HEK293 (cell line): ENCODE results near the gene CACYBP.
"Not testable (repeated sequence)": the region's sequence is repeated elsewhere in the genome, so short reads cannot be mapped to it uniquely, and the experiment has no call there.

Source experiments
- CTCF ChIA-PET: fragments of 350-600 bp; formaldehyde crosslinking; extraction: SDS; loops from one replicate; lab custom pipeline; 2021; ENCODE audit warnings: antibody characterized with exemption; lab: Yijun Ruan, JAX
- POLR2A ChIA-PET: fragments of 300-600 bp; formaldehyde crosslinking; extraction: SDS; loops from one replicate; lab custom pipeline; 2020; ENCODE audit warnings: antibody characterized with exemption, inconsistent platforms; lab: Yijun Ruan, JAX
- H3K27ac ChIP-seq: fragments of 200-500 bp; sonication (Bioruptor generic); 2 replicates; pipeline ENCODE4 v1.5.1; 2014; ENCODE audit warnings: low read depth, low read length, control low read depth, inconsistent platforms; ENCODE audit errors: extremely low read depth
- H3K36me3 ChIP-seq, 2 experiments: fragments of 200-500 bp in 1 of 2; sonication (Bioruptor generic) in 1 of 2; 1 replicate in 1 of 2; 2 replicates in 1 of 2; pipeline ENCODE4 v1.5.1; 2014 to 2017; ENCODE audit warnings: inconsistent platforms in 2 of 2, low read length in 2 of 2; ENCODE audit not compliant: control insufficient read depth in 2 of 2, insufficient read depth in 1 of 2
- H3K4me1 ChIP-seq: fragments of 200-500 bp; sonication (Bioruptor generic); 2 replicates; pipeline ENCODE4 v1.5.1; 2014; ENCODE audit warnings: mild to moderate bottlenecking, low read length, inconsistent platforms; ENCODE audit not compliant: control insufficient read depth, insufficient read depth
- H3K4me3 ChIP-seq: 2 replicates; pipeline ENCODE4 v1.5.1; 2011; ENCODE audit warnings: low read depth, mild to moderate bottlenecking, control low read depth, low read length, moderate library complexity
- H3K9me3 ChIP-seq: fragments of 200-500 bp; sonication (Bioruptor generic); 2 replicates; pipeline ENCODE4 v1.5.1; 2014; ENCODE audit warnings: low read depth, low read length, inconsistent platforms; ENCODE audit not compliant: control insufficient read depth, insufficient read depth
- ATF2 ChIP-seq: fragments of 450-650 bp; formaldehyde crosslinking; IDR thresholded peaks from 2 replicates; pipeline ENCODE4 v1.5.1; 2016; ENCODE audit warnings: missing biosample characterization, missing genetic modification characterization, low read depth
- BCL6B ChIP-seq: fragments of 450-650 bp; formaldehyde crosslinking; IDR thresholded peaks from 2 replicates; pipeline ENCODE4 v1.5.1; 2017; ENCODE audit warnings: missing biosample characterization, missing genetic modification characterization
- IKZF3 ChIP-seq: fragments of 450-650 bp; IDR thresholded peaks from 2 replicates; pipeline ENCODE4 v1.5.0; 2018; ENCODE audit warnings: missing biosample characterization, mild to moderate bottlenecking, missing genetic modification characterization, moderate library complexity
- KLF7 ChIP-seq: fragments of 450-650 bp; formaldehyde crosslinking; IDR thresholded peaks from 2 replicates; pipeline ENCODE4 v1.5.1; 2016; ENCODE audit warnings: missing biosample characterization, missing genetic modification characterization, borderline replicate concordance
- KLF9 ChIP-seq: fragments of 450-650 bp; formaldehyde crosslinking; IDR thresholded peaks from 2 replicates; pipeline ENCODE4 v1.5.1; 2016; ENCODE audit warnings: missing biosample characterization, missing genetic modification characterization, low read depth
- MYNN ChIP-seq: fragments of 450-650 bp; formaldehyde crosslinking; IDR thresholded peaks from 2 replicates; pipeline ENCODE4 v1.5.1; 2016; ENCODE audit warnings: missing biosample characterization, missing genetic modification characterization, borderline replicate concordance
- PRDM4 ChIP-seq: fragments of 450-650 bp; formaldehyde crosslinking; IDR thresholded peaks from 2 replicates; pipeline ENCODE4 v1.5.1; 2017; ENCODE audit warnings: missing biosample characterization, missing genetic modification characterization
- SALL2 ChIP-seq: fragments of 450-650 bp; formaldehyde crosslinking; IDR thresholded peaks from 2 replicates; pipeline ENCODE4 v1.5.0; 2017; ENCODE audit warnings: missing biosample characterization, mild to moderate bottlenecking, missing genetic modification characterization, borderline replicate concordance
- ZBTB1 ChIP-seq: fragments of 450-650 bp; formaldehyde crosslinking; IDR thresholded peaks from 2 replicates; pipeline ENCODE4 v1.5.1; 2016; ENCODE audit warnings: missing biosample characterization, missing genetic modification characterization
- ZBTB21 ChIP-seq: fragments of 450-650 bp; formaldehyde crosslinking; IDR thresholded peaks from 2 replicates; pipeline ENCODE4 v1.5.1; 2017; ENCODE audit warnings: missing biosample characterization, missing genetic modification characterization
- ZEB2 ChIP-seq: fragments of 450-650 bp; formaldehyde crosslinking; IDR thresholded peaks from 2 replicates; pipeline ENCODE4 v1.5.1; 2016; ENCODE audit warnings: missing biosample characterization, missing genetic modification characterization
- ZFP69B ChIP-seq: fragments of 450-650 bp; formaldehyde crosslinking; IDR thresholded peaks from 2 replicates; pipeline ENCODE4 v1.5.1; 2016; ENCODE audit warnings: missing biosample characterization, missing genetic modification characterization
- ZNF146 ChIP-seq: fragments of 450-650 bp; formaldehyde crosslinking; IDR thresholded peaks from 2 replicates; pipeline ENCODE4 v1.5.1; 2016; ENCODE audit warnings: missing biosample characterization, missing genetic modification characterization
- ZNF155 ChIP-seq: fragments of 450-650 bp; formaldehyde crosslinking; IDR thresholded peaks from 2 replicates; pipeline ENCODE4 v1.5.1; 2016; ENCODE audit warnings: missing biosample characterization, missing genetic modification characterization
- ZNF214 ChIP-seq: fragments of 450-650 bp; formaldehyde crosslinking; IDR thresholded peaks from 2 replicates; pipeline ENCODE4 v1.5.1; 2017; ENCODE audit warnings: missing biosample characterization, mild to moderate bottlenecking, missing genetic modification characterization, borderline replicate concordance
- ZNF223 ChIP-seq: fragments of 450-650 bp; formaldehyde crosslinking; IDR thresholded peaks from 2 replicates; pipeline ENCODE4 v1.5.1; 2016; ENCODE audit warnings: missing biosample characterization, missing genetic modification characterization
- ZNF341 ChIP-seq: fragments of 450-650 bp; formaldehyde crosslinking; IDR thresholded peaks from 2 replicates; pipeline ENCODE4; 2016; ENCODE audit warnings: low read depth, missing biosample characterization, missing genetic modification characterization
- ZNF350 ChIP-seq: fragments of 450-650 bp; formaldehyde crosslinking; IDR thresholded peaks from 2 replicates; pipeline ENCODE4 v1.5.0; 2017; ENCODE audit warnings: missing biosample characterization, mild to moderate bottlenecking, missing genetic modification characterization
- ZNF354C ChIP-seq: fragments of 450-650 bp; formaldehyde crosslinking; IDR thresholded peaks from 2 replicates; pipeline ENCODE4 v1.5.1; 2016; ENCODE audit warnings: missing biosample characterization, missing genetic modification characterization, low read depth, borderline replicate concordance
- ZNF423 ChIP-seq: fragments of 450-650 bp; formaldehyde crosslinking; IDR thresholded peaks from 2 replicates; pipeline ENCODE4 v1.5.1; 2016; ENCODE audit warnings: missing biosample characterization, missing genetic modification characterization
- ZNF530 ChIP-seq: fragments of 450-650 bp; formaldehyde crosslinking; IDR thresholded peaks from 2 replicates; pipeline ENCODE4 v1.5.1; 2016; ENCODE audit warnings: low read depth, missing biosample characterization, missing genetic modification characterization
- ZNF561 ChIP-seq: fragments of 450-650 bp; IDR thresholded peaks from 2 replicates; pipeline ENCODE4 v1.5.1; 2018; ENCODE audit warnings: missing biosample characterization, missing genetic modification characterization, borderline replicate concordance
- ZNF610 ChIP-seq: fragments of 450-650 bp; formaldehyde crosslinking; IDR thresholded peaks from 2 replicates; pipeline ENCODE4 v1.5.1; 2016; ENCODE audit warnings: missing biosample characterization, missing genetic modification characterization, borderline replicate concordance
- ZNF677 ChIP-seq: fragments of 450-650 bp; IDR thresholded peaks from 2 replicates; pipeline ENCODE4 v1.5.0; 2018; ENCODE audit warnings: missing biosample characterization, mild to moderate bottlenecking, missing genetic modification characterization, moderate library complexity
- ZNF707 ChIP-seq: fragments of 450-650 bp; formaldehyde crosslinking; IDR thresholded peaks from 2 replicates; pipeline ENCODE4 v1.5.1; 2016; ENCODE audit warnings: missing biosample characterization, missing genetic modification characterization
- ZNF777 ChIP-seq: fragments of 450-650 bp; formaldehyde crosslinking; IDR thresholded peaks from 2 replicates; pipeline ENCODE4 v1.5.1; 2017; ENCODE audit warnings: missing biosample characterization, missing genetic modification characterization, borderline replicate concordance
- ZNF791 ChIP-seq: fragments of 450-650 bp; formaldehyde crosslinking; IDR thresholded peaks from 2 replicates; pipeline ENCODE4 v1.5.1; 2016; ENCODE audit warnings: missing biosample characterization, missing genetic modification characterization
- ZNF792 ChIP-seq: fragments of 450-650 bp; formaldehyde crosslinking; IDR thresholded peaks from 2 replicates; pipeline ENCODE4 v1.5.1; 2016; ENCODE audit warnings: missing biosample characterization, missing genetic modification characterization
- ZXDB ChIP-seq: fragments of 450-650 bp; formaldehyde crosslinking; IDR thresholded peaks from 2 replicates; pipeline ENCODE4 v1.5.1; 2016; ENCODE audit warnings: missing biosample characterization, missing genetic modification characterization
- TF ChIP-seq, protein P1 (sequence below): fragments of 450-650 bp; formaldehyde crosslinking; IDR thresholded peaks from 2 replicates; pipeline ENCODE4 v1.5.1; 2016; ENCODE audit warnings: missing biosample characterization, missing genetic modification characterization
- TF ChIP-seq, protein P2 (sequence below): fragments of 450-650 bp; formaldehyde crosslinking; IDR thresholded peaks from 2 replicates; pipeline ENCODE4 v1.5.1; 2017; ENCODE audit warnings: missing biosample characterization, missing genetic modification characterization

Gene CACYBP

GRCh38 chr1:175043824-175044223 is 44.1 kb downstream of the CACYBP start (continued):
- no peak for TF ChIP-seq ATF2
- no peak for TF ChIP-seq ZNF561
- no peak for TF ChIP-seq ZNF677 (tag by site-specific recombination)
- TF ChIP-seq ZFP69B (tag by site-specific recombination), result no peak
- TF ChIP-seq ZNF155, result no peak
- TF ChIP-seq ZNF350, result no peak
- TF ChIP-seq, all 188 proteins: peak for 0

DNA sequence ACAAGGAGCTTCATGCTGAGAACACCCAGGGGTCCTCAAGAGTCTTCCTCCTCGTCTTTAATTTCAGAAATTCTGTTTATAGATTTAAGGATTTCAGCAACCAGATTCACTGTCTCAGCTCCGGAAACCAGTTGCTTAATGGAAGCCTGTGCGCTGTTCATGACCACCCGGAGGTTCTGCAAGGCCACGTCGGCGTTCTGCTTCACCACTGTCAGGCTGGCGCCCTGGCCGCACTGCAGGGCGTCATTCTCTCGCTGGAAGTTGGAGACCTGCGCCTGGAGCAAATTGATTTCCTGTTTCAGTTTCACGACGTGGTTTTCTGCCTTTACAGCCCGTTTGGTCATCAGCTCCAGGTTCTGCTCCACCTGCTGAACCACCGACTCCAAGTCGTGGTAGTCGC is 44.8 kb downstream of the CACYBP start:
- POLR2A ChIA-PET, H3K9me3 ChIP-seq, CTCF ChIA-PET, H3K36me3 ChIP-seq, H3K4me1 ChIP-seq, H3K4me3 ChIP-seq, H3K27ac ChIP-seq: not testable (repeated sequence)

DNA sequence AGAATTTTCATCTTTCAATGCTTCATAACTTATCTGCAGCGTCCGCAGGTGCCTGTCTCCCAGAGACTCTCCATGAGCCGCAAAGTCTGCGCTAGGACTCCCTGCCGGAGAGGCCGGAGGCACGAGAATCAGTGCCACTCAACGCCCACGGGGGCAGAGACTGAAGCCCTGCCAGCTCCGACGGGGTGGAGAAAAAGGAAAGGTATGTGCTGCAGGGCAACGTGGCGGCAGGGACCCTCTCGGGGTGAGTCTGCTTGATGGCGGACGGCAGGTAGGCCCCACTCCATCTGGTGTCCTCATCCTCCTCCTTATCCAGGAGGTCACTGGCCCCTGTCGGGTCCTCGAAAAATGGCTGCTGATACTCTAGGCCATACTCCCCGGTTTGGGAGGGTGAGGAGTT is 45.4 kb downstream of the CACYBP start:
- CTCF ChIA-PET, result no interaction called here

DNA sequence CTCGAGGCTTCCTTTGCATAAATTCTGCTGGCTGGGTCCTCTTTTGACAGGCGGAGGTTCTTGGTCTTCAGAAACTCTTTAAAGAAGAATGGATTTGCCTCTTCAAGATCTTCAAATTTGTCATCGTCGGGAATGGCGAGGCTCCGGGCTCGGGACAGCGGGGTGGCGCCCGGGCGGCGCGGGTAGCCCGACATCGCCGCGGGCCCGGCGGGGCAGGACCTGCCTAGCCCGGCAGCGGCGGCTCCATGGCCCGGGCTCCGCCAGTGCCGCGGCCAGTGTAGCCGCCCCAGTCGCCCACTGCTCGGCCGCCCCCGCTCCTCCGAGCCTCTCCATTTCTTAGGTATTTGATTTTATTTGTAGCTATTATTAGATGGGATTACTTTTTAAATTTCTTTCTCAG is 45.8 kb downstream of the CACYBP start:
- POLR2A ChIA-PET, result no interaction called here
- CTCF ChIA-PET, result no interaction called here
- no peaks in the 10 kb centered on the region for H3K4me1 ChIP-seq
- H3K27ac ChIP-seq, result no peak overlapping the region
- H3K36me3 ChIP-seq, result no peaks in the 10 kb centered on the region
- no peaks in the 10 kb centered on the region for H3K9me3 ChIP-seq
- H3K4me3 ChIP-seq, result no peak overlapping the region
- TF ChIP-seq IKZF3, result no peak
- TF ChIP-seq, protein P1, sequence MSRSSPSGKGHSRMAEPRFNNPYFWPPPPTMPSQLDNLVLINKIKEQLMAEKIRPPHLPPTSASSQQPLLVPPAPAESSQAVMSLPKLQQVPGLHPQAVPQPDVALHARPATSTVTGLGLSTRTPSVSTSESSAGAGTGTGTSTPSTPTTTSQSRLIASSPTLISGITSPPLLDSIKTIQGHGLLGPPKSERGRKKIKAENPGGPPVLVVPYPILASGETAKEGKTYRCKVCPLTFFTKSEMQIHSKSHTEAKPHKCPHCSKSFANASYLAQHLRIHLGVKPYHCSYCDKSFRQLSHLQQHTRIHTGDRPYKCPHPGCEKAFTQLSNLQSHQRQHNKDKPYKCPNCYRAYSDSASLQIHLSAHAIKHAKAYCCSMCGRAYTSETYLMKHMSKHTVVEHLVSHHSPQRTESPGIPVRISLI, result no peak
- no peak for TF ChIP-seq KLF9 (tag by site-specific recombination)
- TF ChIP-seq, protein P2, sequence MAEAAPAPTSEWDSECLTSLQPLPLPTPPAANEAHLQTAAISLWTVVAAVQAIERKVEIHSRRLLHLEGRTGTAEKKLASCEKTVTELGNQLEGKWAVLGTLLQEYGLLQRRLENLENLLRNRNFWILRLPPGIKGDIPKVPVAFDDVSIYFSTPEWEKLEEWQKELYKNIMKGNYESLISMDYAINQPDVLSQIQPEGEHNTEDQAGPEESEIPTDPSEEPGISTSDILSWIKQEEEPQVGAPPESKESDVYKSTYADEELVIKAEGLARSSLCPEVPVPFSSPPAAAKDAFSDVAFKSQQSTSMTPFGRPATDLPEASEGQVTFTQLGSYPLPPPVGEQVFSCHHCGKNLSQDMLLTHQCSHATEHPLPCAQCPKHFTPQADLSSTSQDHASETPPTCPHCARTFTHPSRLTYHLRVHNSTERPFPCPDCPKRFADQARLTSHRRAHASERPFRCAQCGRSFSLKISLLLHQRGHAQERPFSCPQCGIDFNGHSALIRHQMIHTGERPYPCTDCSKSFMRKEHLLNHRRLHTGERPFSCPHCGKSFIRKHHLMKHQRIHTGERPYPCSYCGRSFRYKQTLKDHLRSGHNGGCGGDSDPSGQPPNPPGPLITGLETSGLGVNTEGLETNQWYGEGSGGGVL, result no peak
- TF ChIP-seq ZNF354C, result no peak
- no peak for TF ChIP-seq PRDM4 (tag by site-specific recombination)
- TF ChIP-seq BCL6B (tag by site-specific recombination), result no peak
- TF ChIP-seq SALL2, result no peak
- no peak for TF ChIP-seq ZNF777
- no peak for TF ChIP-seq MYNN (tag by site-specific recombination)
- TF ChIP-seq KLF7 (tag by site-specific recombination), result no peak
- TF ChIP-seq ZNF146 (tag by site-specific recombination), result no peak
- no peak for TF ChIP-seq ZNF214 (tag by site-specific recombination)

More for the DNA sequence above, 45.4 kb downstream of the CACYBP start:
- Histone ChIP-seq H3K27ac (no peak overlapping the region), H3K4me1 (no peaks in the 10 kb centered on the region), H3K36me3 (no peaks in the 10 kb centered on the region), H3K4me3 (no peak overlapping the region), H3K9me3 (no peaks in the 10 kb centered on the region)
- POLR2A ChIA-PET, result no interaction called here
- TF ChIP-seq ZNF777 (no peak), ZNF707 (tag by site-specific recombination) (no peak), ZXDB (tag by site-specific recombination) (no peak), ZNF423 (tag by site-specific recombination) (no peak), ZBTB21 (no peak), ZNF610 (tag by site-specific recombination) (no peak), ZNF223 (tag by site-specific recombination) (no peak), ZNF791 (tag by site-specific recombination) (no peak), ZNF341 (tag by site-specific recombination) (no peak), ZBTB1 (tag by site-specific recombination) (no peak), ZNF530 (tag by site-specific recombination) (no peak), ZNF792 (tag by site-specific recombination) (no peak), ZEB2 (tag by site-specific recombination) (no peak)
